ENCODE results near the gene LAMB1. TPM values are rescaled to one million over a fixed set of nuclear protein-coding genes. Genes with fewer than 3 reads are reported as not detected.

The LAMB1 gene
- total RNA-seq, 2 experiments from 2014 or later, result not detected

DNA sequence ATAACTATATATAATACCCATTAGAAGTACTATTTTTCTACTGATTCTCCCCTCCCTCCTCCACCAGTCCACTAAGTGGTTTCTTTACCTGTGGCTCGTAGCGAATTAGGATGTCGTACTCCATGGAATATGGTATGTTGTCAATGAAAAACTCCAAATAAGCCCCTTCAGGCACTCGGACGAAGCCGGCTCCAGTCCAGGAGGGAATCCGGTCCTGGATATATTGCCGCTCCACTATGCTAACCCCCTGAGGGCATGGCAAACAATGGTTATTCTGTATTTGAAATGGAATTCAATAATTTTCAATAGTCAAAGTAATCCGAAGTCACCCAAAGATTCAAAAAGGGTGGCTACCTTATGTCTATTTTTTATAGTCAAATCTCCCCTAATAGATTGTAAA is 40.1 kb downstream of the LAMB1 start:
- Histone ChIP-seq H3K4me3 (ENCODE audit: low read length) (no peak overlapping the region), H3K9me3 (ENCODE audit: control insufficient read depth in 1 of 2, insufficient read depth in 1 of 2, low read length in 2 of 2) (no peaks in the 10 kb centered on the region), H3K27ac (ENCODE audit: low read depth in 1 of 2, low read length in 2 of 2) (no peak overlapping the region), H3K4me1 (ENCODE audit: insufficient read depth, low read length) (no peaks in the 10 kb centered on the region), H3K36me3 (ENCODE audit: insufficient read depth, low read length) (no peaks in the 10 kb centered on the region), H3K27me3 (ENCODE audit: control insufficient read depth in 1 of 2, insufficient read depth in 2 of 2, low read length in 2 of 2) (no peaks in the 10 kb centered on the region)
- H3K4me1 Mint-ChIP-seq (ENCODE audit: low read depth), result no peaks in the 10 kb centered on the region
- ATAC-seq (ENCODE audit: poor library complexity) (no peak), DNase-seq (no peak)
- H3K36me3 Mint-ChIP-seq (ENCODE audit: low read depth), result no peaks in the 10 kb centered on the region
- H3K27me3 Mint-ChIP-seq, result peaks cover 8% of the 10 kb centered on the region
- no peaks in the 10 kb centered on the region for H3K9me3 Mint-ChIP-seq
- intact Hi-C loops (cut with DNase I, micrococcal nuclease), result no loop called here
- H3K4me3 Mint-ChIP-seq, result no peak overlapping the region
- no peak overlapping the region for H3K27ac Mint-ChIP-seq
- CTCF ChIA-PET, result no interaction called here
- TF ChIP-seq, protein P1, sequence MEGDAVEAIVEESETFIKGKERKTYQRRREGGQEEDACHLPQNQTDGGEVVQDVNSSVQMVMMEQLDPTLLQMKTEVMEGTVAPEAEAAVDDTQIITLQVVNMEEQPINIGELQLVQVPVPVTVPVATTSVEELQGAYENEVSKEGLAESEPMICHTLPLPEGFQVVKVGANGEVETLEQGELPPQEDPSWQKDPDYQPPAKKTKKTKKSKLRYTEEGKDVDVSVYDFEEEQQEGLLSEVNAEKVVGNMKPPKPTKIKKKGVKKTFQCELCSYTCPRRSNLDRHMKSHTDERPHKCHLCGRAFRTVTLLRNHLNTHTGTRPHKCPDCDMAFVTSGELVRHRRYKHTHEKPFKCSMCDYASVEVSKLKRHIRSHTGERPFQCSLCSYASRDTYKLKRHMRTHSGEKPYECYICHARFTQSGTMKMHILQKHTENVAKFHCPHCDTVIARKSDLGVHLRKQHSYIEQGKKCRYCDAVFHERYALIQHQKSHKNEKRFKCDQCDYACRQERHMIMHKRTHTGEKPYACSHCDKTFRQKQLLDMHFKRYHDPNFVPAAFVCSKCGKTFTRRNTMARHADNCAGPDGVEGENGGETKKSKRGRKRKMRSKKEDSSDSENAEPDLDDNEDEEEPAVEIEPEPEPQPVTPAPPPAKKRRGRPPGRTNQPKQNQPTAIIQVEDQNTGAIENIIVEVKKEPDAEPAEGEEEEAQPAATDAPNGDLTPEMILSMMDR (IDR thresholded peaks at IDR 0.05), result no peak
- POLR2A ChIA-PET, result no interaction called here

DNA sequence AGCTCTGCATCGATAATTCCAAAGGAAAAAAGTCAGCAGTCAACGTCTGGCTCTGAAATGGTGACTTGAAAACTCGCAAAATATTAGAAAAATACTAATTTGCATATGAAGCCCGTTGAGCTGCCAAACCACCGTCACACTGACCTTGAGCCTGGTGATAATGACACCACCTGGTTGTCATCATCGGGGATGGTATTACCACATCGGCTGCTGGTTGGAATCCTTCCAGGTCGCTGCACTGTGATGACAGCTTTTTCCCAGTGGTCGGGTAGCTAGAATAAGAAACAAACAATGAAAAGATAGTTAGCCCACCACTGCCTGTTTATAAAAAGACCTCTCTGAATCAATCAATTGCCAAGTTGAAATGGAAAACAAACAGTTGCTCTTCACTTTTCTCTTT is 41.6 kb downstream of the LAMB1 start:
- TF ChIP-seq, protein P1 (IDR thresholded peaks at IDR 0.05), result no peak
- Mint-ChIP-seq H3K36me3 (ENCODE audit: low read depth) (no peaks in the 10 kb centered on the region), H3K9me3 (no peaks in the 10 kb centered on the region), H3K4me3 (no peak overlapping the region), H3K4me1 (ENCODE audit: low read depth) (no peaks in the 10 kb centered on the region), H3K27me3 (peaks cover 8% of the 10 kb centered on the region), H3K27ac (no peak overlapping the region)
- ATAC-seq (ENCODE audit: poor library complexity), result no peak
- Histone ChIP-seq H3K36me3 (ENCODE audit: insufficient read depth, low read length) (no peaks in the 10 kb centered on the region), H3K27me3 (ENCODE audit: control insufficient read depth in 1 of 2, insufficient read depth in 2 of 2, low read length in 2 of 2) (no peaks in the 10 kb centered on the region), H3K4me1 (ENCODE audit: insufficient read depth, low read length) (no peaks in the 10 kb centered on the region), H3K4me3 (ENCODE audit: low read length) (no peak overlapping the region), H3K9me3 (ENCODE audit: control insufficient read depth in 1 of 2, insufficient read depth in 1 of 2, low read length in 2 of 2) (no peaks in the 10 kb centered on the region), H3K27ac (ENCODE audit: low read depth in 1 of 2, low read length in 2 of 2) (no peak overlapping the region)
- ChIA-PET POLR2A (no interaction called here), CTCF (no interaction called here)
- intact Hi-C loops (cut with DNase I, micrococcal nuclease), result no loop called here
- no peak for DNase-seq

DNA sequence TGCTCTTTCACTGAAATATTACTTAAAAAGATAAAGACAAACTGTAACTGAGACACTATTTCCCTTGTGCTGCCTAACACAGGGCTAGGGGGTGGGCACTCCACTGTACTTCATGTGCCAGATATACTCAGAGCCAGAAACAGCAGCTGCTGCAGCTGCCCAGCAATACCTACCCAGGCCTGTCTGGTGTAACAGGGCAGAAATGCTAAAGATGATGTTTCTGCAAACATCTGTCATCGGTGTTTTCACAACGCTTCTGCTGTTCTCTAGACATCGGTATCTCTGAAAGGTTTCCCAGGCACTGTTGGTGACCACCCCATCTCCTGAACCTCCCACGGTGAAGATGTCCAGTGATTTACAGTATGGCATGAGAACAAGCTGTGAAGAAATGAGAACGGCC is 42.7 kb downstream of the LAMB1 start:
- intact Hi-C loops (cut with DNase I, micrococcal nuclease), result no loop called here
- Mint-ChIP-seq H3K27me3 (peaks cover 8% of the 10 kb centered on the region), H3K9me3 (no peaks in the 10 kb centered on the region), H3K36me3 (ENCODE audit: low read depth) (no peaks in the 10 kb centered on the region), H3K4me1 (ENCODE audit: low read depth) (no peaks in the 10 kb centered on the region), H3K27ac (no peak overlapping the region), H3K4me3 (no peak overlapping the region)
- Histone ChIP-seq H3K4me3 (ENCODE audit: low read length) (no peak overlapping the region), H3K27me3 (ENCODE audit: control insufficient read depth in 1 of 2, insufficient read depth in 2 of 2, low read length in 2 of 2) (no peaks in the 10 kb centered on the region), H3K27ac (ENCODE audit: low read depth in 1 of 2, low read length in 2 of 2) (no peak overlapping the region), H3K36me3 (ENCODE audit: insufficient read depth, low read length) (no peaks in the 10 kb centered on the region), H3K9me3 (ENCODE audit: control insufficient read depth in 1 of 2, insufficient read depth in 1 of 2, low read length in 2 of 2) (no peaks in the 10 kb centered on the region), H3K4me1 (ENCODE audit: insufficient read depth, low read length) (no peaks in the 10 kb centered on the region)
- ChIA-PET CTCF (no interaction called here), POLR2A (no interaction called here)
- TF ChIP-seq, protein P1 (IDR thresholded peaks at IDR 0.05), result no peak
- DNase-seq (no peak), ATAC-seq (ENCODE audit: poor library complexity) (no peak)

All from CD4-positive, alpha-beta T cell (primary cell).